Measurements from ENCODE around the gene LMTK2. TPM values are rescaled to one million over a fixed set of nuclear protein-coding genes. Genes with fewer than 3 reads are reported as not detected.

LMTK2 gene
- total RNA-seq, 1 donor from 2014 or later = 32.5 TPM

GRCh38 chr7:98224701-98225181 lies 118.1 kb downstream of the LMTK2 start:
- Mint-ChIP-seq H3K27ac (ENCODE audit: unreplicated experiment) (no peak overlapping the region), H3K9me3 (ENCODE audit: unreplicated experiment) (no peaks in the 10 kb centered on the region), H3K4me3 (ENCODE audit: unreplicated experiment) (no peak overlapping the region), H3K36me3 (ENCODE audit: low read depth, unreplicated experiment) (peaks cover 10% of the 10 kb centered on the region), H3K27me3 (ENCODE audit: unreplicated experiment) (no peaks in the 10 kb centered on the region), H3K4me1 (ENCODE audit: unreplicated experiment) (no peaks in the 10 kb centered on the region)
- no peak for TF ChIP-seq CTCF (IDR thresholded peaks at IDR 0.05; ENCODE audit: unreplicated experiment)
- DNase-seq (ENCODE audit: low spot score) = no peak

GRCh38 chr7:98225913-98226614 lies 119.4 kb downstream of the LMTK2 start:
- no peak overlapping the region for H3K27ac Mint-ChIP-seq (ENCODE audit: unreplicated experiment)
- DNase-seq (ENCODE audit: low spot score) = no peak
- no peak for TF ChIP-seq CTCF (IDR thresholded peaks at IDR 0.05; ENCODE audit: unreplicated experiment)
- H3K27me3 Mint-ChIP-seq (ENCODE audit: unreplicated experiment) = peaks cover 5% of the 10 kb centered on the region
- H3K4me3 Mint-ChIP-seq (ENCODE audit: unreplicated experiment) = no peak overlapping the region
- no peaks in the 10 kb centered on the region for H3K9me3 Mint-ChIP-seq (ENCODE audit: unreplicated experiment)
- no peaks in the 10 kb centered on the region for H3K4me1 Mint-ChIP-seq (ENCODE audit: unreplicated experiment)
- peaks cover 14% of the 10 kb centered on the region for H3K36me3 Mint-ChIP-seq (ENCODE audit: low read depth, unreplicated experiment)

GRCh38 chr7:98227939-98228338 lies 121.3 kb downstream of the LMTK2 start:
- Mint-ChIP-seq H3K4me1 (ENCODE audit: unreplicated experiment) (no peaks in the 10 kb centered on the region), H3K4me3 (ENCODE audit: unreplicated experiment) (no peak overlapping the region), H3K9me3 (ENCODE audit: unreplicated experiment) (no peaks in the 10 kb centered on the region), H3K27me3 (ENCODE audit: unreplicated experiment) (peaks cover 5% of the 10 kb centered on the region), H3K36me3 (ENCODE audit: low read depth, unreplicated experiment) (peaks cover 14% of the 10 kb centered on the region), H3K27ac (ENCODE audit: unreplicated experiment) (no peak overlapping the region)
- no peak for DNase-seq (ENCODE audit: low spot score)
- TF ChIP-seq CTCF (IDR thresholded peaks at IDR 0.05; ENCODE audit: unreplicated experiment) = no peak

GRCh38 chr7:98228801-98229200 lies 122.1 kb downstream of the LMTK2 start:
- H3K9me3 Mint-ChIP-seq (ENCODE audit: unreplicated experiment) = no peaks in the 10 kb centered on the region
- H3K4me1 Mint-ChIP-seq (ENCODE audit: unreplicated experiment) = no peaks in the 10 kb centered on the region
- DNase-seq (ENCODE audit: low spot score) = no peak
- H3K27ac Mint-ChIP-seq (ENCODE audit: unreplicated experiment) = no peak overlapping the region
- H3K4me3 Mint-ChIP-seq (ENCODE audit: unreplicated experiment) = no peak overlapping the region
- peaks cover 15% of the 10 kb centered on the region for H3K36me3 Mint-ChIP-seq (ENCODE audit: low read depth, unreplicated experiment)
- peaks cover 5% of the 10 kb centered on the region for H3K27me3 Mint-ChIP-seq (ENCODE audit: unreplicated experiment)
- TF ChIP-seq CTCF (IDR thresholded peaks at IDR 0.05; ENCODE audit: unreplicated experiment) = no peak

GRCh38 chr7:98229441-98229840 lies 122.8 kb downstream of the LMTK2 start:
- TF ChIP-seq CTCF (IDR thresholded peaks at IDR 0.05; ENCODE audit: unreplicated experiment) = no peak
- no peak for DNase-seq (ENCODE audit: low spot score)
- Mint-ChIP-seq H3K9me3 (ENCODE audit: unreplicated experiment) (no peaks in the 10 kb centered on the region), H3K27me3 (ENCODE audit: unreplicated experiment) (peaks cover 5% of the 10 kb centered on the region), H3K36me3 (ENCODE audit: low read depth, unreplicated experiment) (peaks cover 20% of the 10 kb centered on the region), H3K4me1 (ENCODE audit: unreplicated experiment) (no peaks in the 10 kb centered on the region), H3K4me3 (ENCODE audit: unreplicated experiment) (no peak overlapping the region), H3K27ac (ENCODE audit: unreplicated experiment) (no peak overlapping the region)
